Gastrocnemius medialis (tissue), 4 donors: ENCODE data around the gene ALDH3A2. TPM values are rescaled to one million over a fixed set of nuclear protein-coding genes. Genes with fewer than 3 reads are reported as not detected.
A peak's percentile ranks its signal among the peaks of the same experiment; 100 is the strongest.

ENCODE experiments used
- ATAC-seq, 2 donors: fragments of 150-250 bp; one replicate each; pipeline ENCODE4 v1.9.1; 2016
- DNase-seq, 2 donors: peaks; one replicate each; pipeline ENCODE4 v3.0.0-alpha.2; 2019
- H3K27ac ChIP-seq, 4 donors: fragments of 200-600 bp; sonication (generic); 1 replicate in 1 of 4; 2 replicates in 3 of 4; pipeline ENCODE4 v1.5.1; 2016 to 2018; ENCODE audit warnings: mild to moderate bottlenecking in 2 of 4, moderate library complexity in 1 of 4
- H3K27me3 ChIP-seq, 3 donors: fragments of 200-600 bp; sonication (generic) in 2 of 3; 1 replicate in 1 of 3; 2 replicates in 2 of 3; pipeline versions ENCODE4 v1.5.1 to v1.6.0; 2016 to 2019; ENCODE audit warnings: mild to moderate bottlenecking in 1 of 3, moderate library complexity in 1 of 3
- H3K36me3 ChIP-seq, 2 donors: fragments of 200-600 bp; sonication (generic) in 1 of 2; one replicate each; pipeline ENCODE4 v1.5.1; 2017 to 2018
- H3K4me1 ChIP-seq, 2 donors: fragments of 200-600 bp; sonication (generic) in 1 of 2; one replicate each; pipeline ENCODE4 v1.5.1; 2016 to 2017; ENCODE audit warnings: mild to moderate bottlenecking in 2 of 2
- H3K4me3 ChIP-seq, 4 donors: fragments of 200-600 bp; sonication (generic) in 3 of 4; 1 replicate in 1 of 4; 2 replicates in 3 of 4; pipeline ENCODE4 v1.5.1; 2016 to 2019; ENCODE audit warnings: mild to moderate bottlenecking in 2 of 4
- H3K9me3 ChIP-seq, 3 donors: fragments of 200-600 bp; sonication (generic) in 2 of 3; 1 replicate in 1 of 3; 2 replicates in 2 of 3; pipeline ENCODE4 v1.5.1; 2016 to 2019
- CTCF ChIP-seq, 5 experiments: fragments of 450-650 bp in 3 of 5; fragments of 200-600 bp in 2 of 5; sonication (generic) in 2 of 5; IDR thresholded peaks in 4 of 5; conservative IDR thresholded peaks in 1 of 5; 1 replicate in 4 of 5; 2 replicates in 1 of 5; pipeline ENCODE4 v1.5.1; 2016 to 2019; ENCODE audit warnings: antibody characterized with exemption in 5 of 5, mild to moderate bottlenecking in 3 of 5, moderate library complexity in 3 of 5
- in situ Hi-C, 4 donors: fragments of 200-750 bp; cut with MboI; loops; one replicate each; pipeline versions ENCODE4 v1.15.0 to v1.8.0; 2017; ENCODE audit warnings: low sequenced_read_pairs in 4 of 4
- intact Hi-C: fragments of 100-400 bp; cut with DNase I; formaldehyde crosslinking; loops from one replicate; pipeline ENCODE4 v1.15.1; 2023; ENCODE audit warnings: low total_unique reads
- total RNA-seq, 4 donors: library from RNA; depleted of rRNA; stranded (reverse); fragments of >200 nt; gene quantifications; one replicate each; pipeline versions ENCODE4 v1.1.0 to v1.2.3, GENCODE V29; 2016

ALDH3A2 gene
- total RNA-seq, 4 donors from 2014 or later, result 87.6 to 117 (median 98.2) TPM

GRCh38 chr17:19726631-19727376 lies 78.3 kb downstream of the ALDH3A2 start:
- peak overlapping the region; percentile 91 to 98 (median 94) for H3K27ac ChIP-seq
- TF ChIP-seq CTCF (IDR thresholded peaks at IDR 0.05 in 4 of 5, conservative IDR thresholded peaks at IDR 0.05 in 1 of 5), result no peak
- H3K9me3 ChIP-seq, result no peaks in the 10 kb centered on the region
- H3K36me3 ChIP-seq, result no peaks in the 10 kb centered on the region
- intact Hi-C loops, result no loop called here
- H3K4me3 ChIP-seq, result no peak overlapping the region
- H3K4me1 ChIP-seq, result peaks cover 34 to 39% of the 10 kb centered on the region in 2 donors
- H3K27me3 ChIP-seq, result no peaks in the 10 kb centered on the region
- DNase-seq, result no peak
- ATAC-seq, result no peak
- in situ Hi-C loops, result no loop called here

Other genes with a start within 250 kb of the ALDH3A2 start
- under 1 TPM; 0.51 to 0.98 (median 0.57) TPM for gene RNF112, start 237.5 kb upstream of the ALDH3A2 start, total RNA-seq
- 100 to 1,000 TPM in 3 of 4 donors, 10 to 100 TPM in 1; 34.2 to 257 (median 133) TPM for gene SLC47A1, start 114.9 kb upstream of the ALDH3A2 start, total RNA-seq
- gene SLC47A2, start 67.8 kb downstream of the ALDH3A2 start, total RNA-seq, result 1 to 10 TPM in 1 of 4 donors, under 1 TPM in 1, not detected in 2; 0.15 to 1.0 TPM
- gene ALDH3A1, start 99.5 kb downstream of the ALDH3A2 start, total RNA-seq, result under 1 TPM in 2 of 4 donors, not detected in 2; 0.18 to 0.23 TPM
- 10 to 100 TPM in 3 of 4 donors, 1 to 10 TPM in 1; 7.4 to 20.4 (median 14.2) TPM for gene ULK2, start 219.2 kb downstream of the ALDH3A2 start, total RNA-seq